ENCODE measurements around the gene PRR30.

Gene PRR30

GRCh38 chr2:27152796-27153464 is 13.7 kb upstream of the PRR30 start:
- DNase-seq = no peak

- DNase-seq = no peak
Observed at GRCh38 chr2:27152102-27152795, 13.0 kb upstream of the PRR30 start.

DNA sequence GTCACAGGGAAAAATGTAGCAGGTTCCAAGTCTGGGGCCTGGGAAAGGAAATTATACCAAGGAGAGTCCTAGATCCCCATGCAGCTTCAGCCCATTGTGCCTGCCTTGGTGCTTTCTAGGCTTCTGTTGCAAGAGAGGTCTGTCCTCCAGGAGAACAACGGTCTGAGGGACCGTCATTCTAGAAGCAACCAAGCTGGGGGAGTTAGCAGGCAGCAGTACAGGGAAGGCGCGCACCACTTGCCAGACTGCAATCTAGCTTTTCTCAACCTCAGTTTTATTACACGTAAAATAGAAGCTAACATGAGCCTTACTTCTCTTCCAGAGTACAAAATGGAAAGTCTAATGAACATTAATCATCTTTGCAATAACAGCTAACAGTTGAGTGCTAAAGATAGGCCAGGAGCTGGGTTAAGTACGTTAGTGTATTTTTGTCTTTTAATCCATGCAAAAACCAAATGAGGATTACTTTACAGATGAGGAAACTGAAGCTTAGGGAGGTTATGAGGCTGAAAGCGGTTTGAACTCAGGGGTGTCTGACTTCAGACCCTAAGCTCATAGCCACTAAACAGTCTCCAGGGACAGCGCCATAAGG is 11.5 kb upstream of the PRR30 start:
- no peak for DNase-seq

DNA sequence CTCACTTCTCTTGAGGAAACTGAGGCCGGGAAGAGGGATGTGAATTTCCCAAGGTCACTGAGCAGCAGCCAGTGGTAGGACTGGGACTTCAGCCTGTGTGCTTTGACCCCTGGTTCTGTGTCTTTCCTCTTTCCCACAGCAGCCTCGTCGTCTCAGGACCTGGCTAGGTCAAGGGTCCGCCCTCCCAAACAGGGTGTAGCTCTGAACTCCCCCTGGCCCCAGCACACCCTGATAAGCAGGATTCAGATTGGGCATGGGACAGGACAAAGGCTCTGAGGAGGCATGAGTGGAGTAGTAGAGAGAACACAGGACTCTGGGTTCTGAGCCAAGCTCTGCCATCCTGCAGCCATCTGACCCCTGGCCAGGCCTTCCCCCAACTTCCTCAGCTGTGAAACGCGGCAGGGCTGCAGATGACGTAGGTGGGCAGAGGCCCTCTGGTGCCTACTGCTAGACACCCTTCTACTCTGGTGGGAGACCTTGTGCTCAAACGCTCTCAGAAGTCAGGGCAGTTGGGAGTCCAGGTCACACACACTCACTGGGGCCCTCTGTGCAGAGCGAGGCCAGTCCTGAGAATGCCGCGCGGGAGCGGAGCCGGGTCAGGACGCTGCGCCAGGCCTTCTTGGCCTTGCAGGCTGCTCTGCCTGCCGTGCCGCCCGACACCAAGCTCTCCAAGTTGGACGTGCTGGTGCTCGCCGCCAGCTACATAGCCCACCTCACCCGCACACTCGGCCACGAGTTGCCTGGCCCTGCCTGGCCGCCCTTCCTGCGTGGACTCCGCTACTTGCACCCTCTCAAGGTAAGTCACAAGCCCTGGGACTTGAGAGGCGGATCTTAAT is 10.6 kb upstream of the PRR30 start:
- DNase-seq = no peak

DNA sequence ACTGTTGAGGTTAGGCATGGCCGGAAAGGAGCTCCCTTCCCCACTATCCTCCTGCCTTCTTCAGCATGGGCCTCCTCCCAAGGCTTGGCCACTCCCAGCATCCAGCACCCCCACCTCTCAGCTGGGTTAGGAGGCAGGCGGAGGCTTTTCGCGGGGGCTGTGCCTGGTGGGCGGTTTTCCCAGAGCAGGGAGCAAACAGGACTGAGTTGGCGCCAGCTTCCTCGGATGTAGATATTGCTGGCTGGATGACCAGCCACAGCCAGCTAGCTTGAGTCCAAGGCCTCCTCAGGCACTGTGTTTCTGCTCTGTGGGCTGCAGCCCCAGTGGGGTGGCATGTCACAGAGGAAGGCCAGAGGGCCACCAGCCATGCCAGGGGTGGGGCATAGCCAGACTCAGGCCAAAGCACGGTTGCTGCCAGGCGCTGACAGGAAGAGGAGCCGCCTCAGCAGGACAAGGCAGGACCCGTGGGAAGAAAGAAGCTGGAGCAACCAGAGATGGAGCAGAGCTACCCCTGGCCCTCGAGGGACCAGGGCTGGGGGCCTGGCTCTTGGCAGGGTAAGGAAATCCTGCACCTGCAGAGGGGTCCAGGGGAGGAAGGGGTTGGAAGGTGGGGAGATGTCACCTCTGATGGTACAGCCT is 9.7 kb upstream of the PRR30 start, which contains the start of gene TCF23:
TCF23 (plus strand) TSS at position 204 of the 639 bp plus-strand sequence; CDS start at position 334, 130 bp downstream.
- no peak for DNase-seq

DNA sequence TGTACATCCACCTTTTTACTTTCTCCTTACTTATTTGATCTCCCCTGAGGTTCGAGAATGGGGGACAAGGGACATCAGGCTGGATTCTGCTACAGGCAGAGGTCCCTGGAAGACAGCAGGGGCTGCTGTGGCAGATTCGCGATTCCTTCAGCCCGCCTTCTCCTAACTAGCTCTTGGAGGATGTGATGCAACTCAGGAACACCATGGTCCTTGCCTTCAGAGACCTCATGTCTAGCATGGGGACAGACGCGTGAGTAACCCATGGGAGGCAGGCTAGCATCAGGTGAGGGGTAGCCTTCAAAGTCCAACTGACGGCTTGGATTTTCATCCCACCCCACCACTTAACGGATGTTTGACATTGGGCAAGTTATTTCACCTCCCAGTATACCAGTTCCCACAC is 8.7 kb upstream of the PRR30 start:
- DNase-seq = no peak

GRCh38 chr2:27145682-27146081 is 6.5 kb upstream of the PRR30 start:
- no peak for DNase-seq

- no peak for DNase-seq
Observed at GRCh38 chr2:27143285-27143684, 4.1 kb upstream of the PRR30 start.

DNA sequence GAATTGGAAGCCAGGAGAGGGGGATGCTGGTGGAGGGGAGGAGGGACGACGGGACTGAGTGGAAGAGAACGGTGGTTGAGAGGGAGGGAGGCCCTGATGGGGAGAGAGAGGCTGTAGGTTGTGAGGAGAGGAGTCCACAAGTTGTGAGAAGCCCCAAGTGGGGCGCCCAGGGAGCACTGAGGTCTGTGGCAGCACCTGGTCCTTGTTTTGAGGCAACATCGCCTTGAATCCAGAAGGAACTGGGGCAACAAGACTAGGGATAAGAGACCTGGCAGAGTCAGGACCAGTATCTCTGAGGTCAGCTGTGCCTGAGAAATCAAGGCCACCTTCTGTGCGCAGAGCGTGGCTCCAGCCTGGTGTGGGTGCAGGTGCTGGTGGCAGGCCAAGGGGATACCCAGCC is 1.1 kb downstream of the PRR30 start:
- DNase-seq = no peak

DNA sequence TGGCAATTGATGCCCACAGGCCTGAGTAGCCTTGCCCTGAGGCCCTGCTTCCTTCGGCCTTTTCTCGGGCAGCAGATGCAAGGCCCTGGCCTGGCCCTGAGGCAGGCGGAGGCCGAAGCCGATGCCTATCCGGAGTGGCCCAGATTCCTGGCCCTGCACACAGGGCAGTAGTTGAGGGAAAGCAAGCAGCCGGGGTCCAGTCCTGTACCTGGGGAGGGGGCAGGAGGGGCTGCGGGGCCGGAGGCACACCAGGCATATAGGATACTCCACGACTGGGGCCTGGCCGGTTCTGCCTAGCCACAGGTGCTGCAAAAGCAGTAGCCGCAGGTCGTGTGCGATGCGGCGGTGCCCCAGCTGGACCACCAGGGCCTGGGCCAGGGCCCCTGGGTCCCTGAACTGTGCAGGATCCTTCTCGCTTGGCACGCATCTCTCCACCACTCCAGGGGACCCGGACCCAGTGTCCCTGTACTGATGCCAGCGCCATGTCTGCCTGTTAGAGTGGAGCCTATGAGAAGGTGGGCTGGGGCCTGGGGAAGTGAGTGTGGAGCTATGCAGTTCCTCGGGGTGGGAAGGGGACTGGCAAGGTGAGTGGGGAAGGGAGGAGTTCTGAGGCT is 1.8 kb downstream of the PRR30 start:
- no peak for DNase-seq

DNA sequence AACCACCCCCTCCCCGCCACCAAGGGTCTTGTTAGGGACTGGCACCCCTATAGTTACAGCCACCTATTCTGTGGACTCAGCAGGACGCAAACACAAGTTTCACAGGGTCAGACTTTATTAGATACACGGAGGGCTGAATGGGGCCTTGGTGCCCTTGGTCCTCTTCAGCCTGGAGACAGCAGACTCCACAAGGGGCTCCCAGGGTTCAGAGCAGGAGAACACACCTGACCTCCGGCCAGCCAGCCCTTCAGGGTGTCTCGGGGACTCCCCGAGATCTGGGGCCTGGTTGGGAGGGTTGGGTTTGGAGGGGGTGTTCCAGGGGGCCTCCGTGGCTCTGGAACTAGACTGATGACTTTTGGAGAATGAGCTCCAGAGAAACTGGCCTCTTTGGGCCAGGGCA is 2.5 kb downstream of the PRR30 start:
- DNase-seq = no peak

DNA sequence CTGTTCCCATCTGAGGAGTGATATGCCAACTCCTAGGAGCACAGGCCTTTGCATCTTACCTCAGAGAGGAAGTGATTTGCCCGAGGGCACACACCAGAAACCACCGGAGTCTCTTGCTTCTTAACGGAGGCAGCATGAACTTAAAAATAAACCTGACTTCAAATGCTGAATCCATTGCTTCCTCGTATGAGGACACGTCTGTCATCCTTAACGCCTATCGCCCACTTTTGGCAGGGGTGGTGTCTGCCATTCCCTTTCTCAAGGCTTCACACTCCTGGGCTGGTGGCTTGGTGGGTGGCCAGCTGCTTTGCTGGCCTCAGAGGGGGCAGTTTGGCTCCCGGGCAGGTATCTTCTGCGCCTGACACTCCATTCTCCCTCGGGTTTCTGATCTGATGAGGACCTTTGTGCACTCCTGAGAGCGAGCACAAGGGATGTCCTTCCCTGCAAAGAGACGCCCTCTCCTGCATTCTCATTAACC is 3.7 kb downstream of the PRR30 start:
- DNase-seq = no peak

DNA sequence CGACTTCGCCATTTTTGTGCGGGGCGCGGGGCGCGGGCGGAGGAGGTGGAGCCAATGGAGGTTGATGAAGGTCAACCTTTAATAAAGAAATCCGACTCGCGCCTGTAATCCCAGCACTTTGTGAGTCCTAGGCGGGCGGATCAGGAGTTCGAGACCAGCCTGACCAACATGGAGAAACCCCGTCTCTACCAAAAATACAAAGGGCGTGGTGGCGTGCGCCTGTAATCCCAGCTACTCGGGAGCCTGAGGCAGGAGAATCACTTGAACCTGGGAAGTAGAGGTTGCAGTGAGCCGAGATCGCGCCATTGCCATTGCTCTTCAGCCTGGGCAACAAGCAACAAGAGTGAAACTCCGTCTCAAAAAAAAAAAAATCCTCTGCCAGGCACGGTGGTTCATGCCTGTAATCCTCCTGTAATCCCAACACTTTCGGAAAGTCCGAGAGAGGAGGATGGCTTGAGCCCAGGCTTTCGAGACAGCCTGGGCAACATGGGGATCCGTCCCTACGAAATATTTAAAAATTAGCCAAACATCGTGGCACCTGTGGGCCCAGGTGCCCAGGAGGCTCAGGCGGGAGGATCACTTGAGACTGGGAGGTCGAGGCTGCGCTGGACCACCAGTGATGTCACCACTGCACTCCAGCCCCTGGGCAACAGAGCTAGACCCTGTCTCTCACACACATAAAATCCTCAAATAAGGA is 4.3 kb downstream of the PRR30 start:
- DNase-seq = no peak

- peak; percentile 90 for DNase-seq
Observed at GRCh38 chr2:27133905-27134780, 5.1 kb downstream of the PRR30 start, which contains the start of gene PREB. TSS of gene PREB (minus strand) at chr2:27134636. CDS start at chr2:27134421, 215 bp downstream.

DNA sequence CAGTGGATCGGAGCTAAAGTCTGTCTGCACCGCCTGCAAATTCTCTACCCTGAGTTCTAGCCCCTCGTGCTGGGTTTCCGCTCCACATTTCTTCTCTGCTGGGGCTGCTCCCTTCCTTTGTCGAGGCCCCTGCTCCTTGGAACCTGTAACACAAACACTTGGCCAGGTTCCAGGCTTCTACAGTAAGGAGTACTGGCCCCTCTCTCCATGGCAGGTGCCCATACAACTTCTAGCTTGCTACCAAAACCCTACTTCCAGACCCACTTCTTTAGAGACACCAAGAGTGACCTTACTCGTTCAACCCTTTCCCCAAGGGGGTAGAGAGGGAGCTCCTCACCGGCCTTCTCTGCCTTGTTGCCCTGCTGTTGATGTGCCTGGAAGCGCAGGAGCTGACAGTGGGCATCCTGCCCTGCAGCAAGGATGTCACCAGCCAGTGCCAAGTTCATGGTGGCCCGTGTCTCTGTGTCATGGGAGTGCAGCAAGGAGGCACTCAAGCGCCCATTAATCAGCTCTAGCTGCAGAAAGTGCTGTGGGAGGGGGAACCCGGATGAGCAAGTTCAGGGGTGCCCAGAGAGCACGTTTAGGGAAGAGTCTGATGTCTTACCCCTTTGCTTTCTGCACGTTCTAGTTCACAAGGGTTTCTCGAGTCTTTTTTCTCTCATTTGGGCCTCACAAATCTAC is 5.9 kb downstream of the PRR30 start:
- no peak for DNase-seq

- DNase-seq = no peak
Observed at GRCh38 chr2:27131429-27131828, 7.8 kb downstream of the PRR30 start.

GRCh38 chr2:27130396-27130795 is 8.8 kb downstream of the PRR30 start:
- DNase-seq = no peak

DNA sequence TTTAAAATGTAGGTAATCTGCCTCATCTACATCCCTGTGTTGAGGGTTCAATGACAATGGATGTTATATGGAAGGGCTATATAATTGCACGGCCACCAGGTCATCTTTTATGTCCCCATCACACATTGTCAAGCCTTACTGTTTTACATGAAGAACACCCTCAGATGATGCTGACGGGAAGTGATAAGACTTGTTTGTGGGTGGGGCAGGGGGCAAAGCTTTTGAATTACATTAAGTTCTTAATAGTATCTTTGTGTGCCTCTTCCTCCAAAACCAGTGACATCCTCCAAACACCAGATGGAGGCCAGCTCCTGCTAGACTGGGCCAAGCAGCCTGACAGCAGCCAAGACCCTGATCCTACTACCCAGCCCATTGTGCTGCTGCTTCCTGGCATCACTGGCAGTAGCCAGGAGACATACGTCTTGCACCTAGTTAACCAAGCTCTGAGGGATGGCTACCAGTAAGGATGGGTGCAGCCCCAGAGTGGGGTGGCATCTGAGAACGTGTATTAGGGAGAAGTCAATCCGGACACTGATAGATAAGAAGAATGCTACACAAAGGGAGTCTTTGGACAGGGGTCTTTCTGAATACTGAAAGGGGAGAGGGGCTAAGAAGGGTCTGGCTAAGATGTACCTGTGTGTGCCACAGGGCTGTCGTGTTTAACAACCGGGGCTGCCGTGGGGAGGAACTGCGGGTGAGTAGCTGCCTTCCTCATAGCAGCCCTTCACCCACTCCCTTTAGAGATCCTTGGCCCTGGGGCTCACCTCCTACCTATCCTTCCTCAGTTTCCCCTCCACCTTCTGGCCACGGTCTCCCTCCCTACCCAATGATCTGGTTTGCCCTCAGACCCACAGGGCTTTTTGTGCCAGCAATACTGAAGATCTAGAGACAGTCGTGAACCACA is 10.3 kb downstream of the PRR30 start:
- DNase-seq = no peak
